ENCODE data around the gene ATXN1.

DNA sequence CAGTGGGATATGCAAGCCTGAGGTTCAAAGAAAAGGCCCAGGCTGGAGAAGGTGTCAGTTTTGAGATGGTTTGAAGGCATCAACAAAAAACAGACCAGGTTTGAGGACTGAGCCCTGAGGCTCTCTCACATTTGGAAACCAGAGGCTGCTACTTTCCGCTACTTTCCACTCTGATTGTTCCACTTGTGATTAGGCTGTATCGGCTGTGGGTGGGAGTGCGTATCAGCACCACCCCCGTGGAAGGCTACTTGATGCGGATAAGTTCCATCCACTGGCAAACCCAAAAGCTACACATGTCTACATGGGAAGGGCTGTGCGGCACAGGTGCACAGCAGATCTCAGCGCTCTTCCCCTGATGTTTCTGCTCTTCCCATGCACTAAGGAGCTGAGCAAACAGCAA, 324.2 kb downstream of the ATXN1 start:
- TF ChIP-seq, protein P1, sequence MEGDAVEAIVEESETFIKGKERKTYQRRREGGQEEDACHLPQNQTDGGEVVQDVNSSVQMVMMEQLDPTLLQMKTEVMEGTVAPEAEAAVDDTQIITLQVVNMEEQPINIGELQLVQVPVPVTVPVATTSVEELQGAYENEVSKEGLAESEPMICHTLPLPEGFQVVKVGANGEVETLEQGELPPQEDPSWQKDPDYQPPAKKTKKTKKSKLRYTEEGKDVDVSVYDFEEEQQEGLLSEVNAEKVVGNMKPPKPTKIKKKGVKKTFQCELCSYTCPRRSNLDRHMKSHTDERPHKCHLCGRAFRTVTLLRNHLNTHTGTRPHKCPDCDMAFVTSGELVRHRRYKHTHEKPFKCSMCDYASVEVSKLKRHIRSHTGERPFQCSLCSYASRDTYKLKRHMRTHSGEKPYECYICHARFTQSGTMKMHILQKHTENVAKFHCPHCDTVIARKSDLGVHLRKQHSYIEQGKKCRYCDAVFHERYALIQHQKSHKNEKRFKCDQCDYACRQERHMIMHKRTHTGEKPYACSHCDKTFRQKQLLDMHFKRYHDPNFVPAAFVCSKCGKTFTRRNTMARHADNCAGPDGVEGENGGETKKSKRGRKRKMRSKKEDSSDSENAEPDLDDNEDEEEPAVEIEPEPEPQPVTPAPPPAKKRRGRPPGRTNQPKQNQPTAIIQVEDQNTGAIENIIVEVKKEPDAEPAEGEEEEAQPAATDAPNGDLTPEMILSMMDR (IDR thresholded peaks at IDR 0.05; ENCODE audit: insufficient read depth, low read length), result no peak
- TF ChIP-seq GABPA (IDR thresholded peaks at IDR 0.05; ENCODE audit: low read depth), result no peak

Measured in HL-60 (cell line).